HepG2 (cell line): ENCODE results near the gene PDCD2. TPM values are rescaled to one million over a fixed set of nuclear protein-coding genes. Genes with fewer than 3 reads are reported as not detected.

Experiments
- ATAC-seq: fragments of 200-7000 bp; cut with Tn5 transposase; 3 replicates; pipeline ENCODE4 v1.9.1; 2020; ENCODE audit warnings: mild to moderate bottlenecking, moderate library complexity
- BruUV-seq: library from RNA; stranded (reverse); fragments of 400-500 nt; replicated peaks from 2 replicates; lab custom pipeline; 2021; lab: Mats Ljungman, UMichigan
- CTCF ChIA-PET: fragments of 300-600 bp; formaldehyde crosslinking; extraction: SDS; loops from one replicate; lab custom pipeline; 2021; ENCODE audit warnings: low total read pairs, inconsistent platforms, low intra/inter-chr PET ratio; lab: Yijun Ruan, JAX
- POLR2A ChIA-PET: fragments of 350-600 bp; sonication (Branson Sonifier 250); formaldehyde crosslinking; loops from one replicate; lab custom pipeline; 2020; ENCODE audit warnings: antibody characterized with exemption, inconsistent platforms; lab: Yijun Ruan, JAX
- DNase-seq: peaks from one replicate; pipeline ENCODE4 v3.0.0-alpha.2; 2015; ENCODE audit warnings: low spot score
- FAIRE-seq: peaks from 3 replicates; lab custom pipeline; 2011; peaks lifted over from hg19 to GRCh38; lab: Jason Lieb, UNC
- H2AFZ ChIP-seq: one replicate; pipeline ENCODE4 v1.6.1; 2011; ENCODE audit warnings: low read length, inconsistent platforms
- H3K27ac ChIP-seq: fragments of 300-600 bp; 3 replicates; pipeline ENCODE4 v1.8.0; 2011; ENCODE audit warnings: mixed run types, mild to moderate bottlenecking, mixed read lengths, low read length, inconsistent platforms; ENCODE audit not compliant: insufficient read depth; ENCODE audit errors: extremely low read length
- H3K27me3 ChIP-seq, 2 experiments: fragments of 200-600 bp in 1 of 2; 2 replicates in 1 of 2; 3 replicates in 1 of 2; pipeline versions ENCODE4 v1.6.0 to v1.8.0; 2011; ENCODE audit warnings: low read length in 2 of 2, mild to moderate bottlenecking in 2 of 2, moderate library complexity in 2 of 2, inconsistent platforms in 1 of 2; ENCODE audit not compliant: insufficient read depth in 2 of 2, control insufficient read depth in 1 of 2
- H3K36me3 ChIP-seq, 2 experiments: fragments of 200-600 bp in 1 of 2; replicated peaks in 1 of 2; 2 replicates in 1 of 2; 3 replicates in 1 of 2; pipeline versions ENCODE4 v1.5.1 to v1.8.0; 2011; ENCODE audit warnings: low read length in 2 of 2, inconsistent platforms in 1 of 2; ENCODE audit not compliant: insufficient read depth in 2 of 2, control insufficient read depth in 1 of 2
- H3K4me1 ChIP-seq: 2 replicates; pipeline ENCODE4 v1.5.1; 2012; ENCODE audit warnings: low read length, inconsistent platforms; ENCODE audit not compliant: insufficient read depth
- H3K4me2 ChIP-seq: 2 replicates; pipeline ENCODE4 v1.6.0; 2011; ENCODE audit warnings: low read depth, low read length, inconsistent platforms
- H3K4me3 ChIP-seq, 3 experiments: fragments of 200-600 bp in 1 of 3; sonication (generic), shearing (Covaris generic) in 1 of 3; replicated peaks in 1 of 3; 2 replicates each; pipeline ENCODE4 v1.5.1; 2011 to 2016; ENCODE audit warnings: low read length in 3 of 3, inconsistent platforms in 2 of 3, low read depth in 2 of 3, mild to moderate bottlenecking in 2 of 3, control low read depth in 1 of 3, mixed read lengths in 1 of 3; ENCODE audit not compliant: insufficient read depth in 1 of 3
- H3K79me2 ChIP-seq: one replicate; pipeline ENCODE4 v1.6.1; 2011; ENCODE audit warnings: low read length, inconsistent platforms; ENCODE audit not compliant: insufficient read depth
- H3K9ac ChIP-seq: 2 replicates; pipeline ENCODE4 v1.6.0; 2011; ENCODE audit warnings: mild to moderate bottlenecking, low read depth, low read length, inconsistent platforms; ENCODE audit not compliant: insufficient read depth
- H3K9me3 ChIP-seq: 2 replicates; pipeline ENCODE4 v1.5.1; 2012; ENCODE audit warnings: mild to moderate bottlenecking, low read length
- H4K20me1 ChIP-seq: 2 replicates; pipeline ENCODE4 v1.6.0; 2011; ENCODE audit warnings: inconsistent platforms, mild to moderate bottlenecking, low read length, moderate library complexity; ENCODE audit not compliant: insufficient read depth
- BCL6 ChIP-seq: IDR thresholded peaks from 2 replicates; pipeline ENCODE4 v1.6.1; 2016; ENCODE audit warnings: missing genetic modification reagents, missing compliant biosample characterization
- DMAP1 ChIP-seq: IDR thresholded peaks from 2 replicates; pipeline ENCODE4 v1.6.1; 2016
- MATR3 ChIP-seq: sonication (generic); formaldehyde crosslinking; IDR thresholded peaks from 2 replicates; pipeline ENCODE4 v1.4.0; 2020; ENCODE audit warnings: missing genetic modification reagents
- MEF2D ChIP-seq: sonication (generic); formaldehyde crosslinking; IDR thresholded peaks from 2 replicates; pipeline ENCODE4 v1.5.1; 2020; ENCODE audit warnings: mild to moderate bottlenecking, missing genetic modification reagents
- MIER3 ChIP-seq: IDR thresholded peaks from 2 replicates; pipeline ENCODE4 v1.6.1; 2016; ENCODE audit warnings: missing compliant biosample characterization, borderline replicate concordance
- PBX3 ChIP-seq: sonication (generic); formaldehyde crosslinking; IDR thresholded peaks from 2 replicates; pipeline ENCODE4 v1.8.1; 2023; ENCODE audit warnings: missing genetic modification reagents, inconsistent platforms, borderline replicate concordance
- THAP9 ChIP-seq: sonication (generic); formaldehyde crosslinking; IDR thresholded peaks from 2 replicates; pipeline ENCODE4; 2020; ENCODE audit warnings: missing genetic modification reagents, mild to moderate bottlenecking, borderline replicate concordance
- ZBTB38 ChIP-seq: sonication (generic); formaldehyde crosslinking; IDR thresholded peaks from 2 replicates; pipeline ENCODE4 v1.5.1; 2020; ENCODE audit warnings: mild to moderate bottlenecking, missing genetic modification reagents
- ZNF143 ChIP-seq: sonication (generic); formaldehyde crosslinking; IDR thresholded peaks from 2 replicates; pipeline ENCODE4 v1.4.0; 2020; ENCODE audit warnings: missing genetic modification reagents
- ZNF383 ChIP-seq: sonication (generic); formaldehyde crosslinking; IDR thresholded peaks from 2 replicates; pipeline ENCODE4 v1.4.0; 2020; ENCODE audit warnings: missing genetic modification reagents, mild to moderate bottlenecking, borderline replicate concordance
- ZNF619 ChIP-seq: sonication (generic); formaldehyde crosslinking; IDR thresholded peaks from 2 replicates; pipeline ENCODE4 v1.4.0; 2020; ENCODE audit warnings: mild to moderate bottlenecking, missing genetic modification reagents
- ZSCAN29 ChIP-seq: sonication (generic); formaldehyde crosslinking; conservative IDR thresholded peaks from 2 replicates; pipeline ENCODE4 v1.4.0; 2020; ENCODE audit warnings: mild to moderate bottlenecking, missing genetic modification reagents
- WGBS: methylation state at CpG from one replicate; pipeline ENCODE4 v1.1.6; 2017; ENCODE audit warnings: low lambda C conversion rate; 5-methylcytosine and 5-hydroxymethylcytosine counted together
- in situ Hi-C: cut with HindIII; loops from 2 replicates; pipeline ENCODE4 v1.10.0; 2017; ENCODE audit warnings: low pct_unique_long_range_greater_than_20kb; ENCODE audit not compliant: extremely low pct_ligation_motif_present
- intact Hi-C: fragments of 100-400 bp; cut with micrococcal nuclease; formaldehyde crosslinking; loops from one replicate; pipeline ENCODE4 v1.10.0; 2022; ENCODE audit not compliant: unreplicated experiment
- polyA plus RNA-seq, 8 experiments: library from polyadenylated mRNA; depleted of rRNA in 3 of 8; stranded (reverse) in 7 of 8; unstranded in 1 of 8; fragments of >200 nt; fragmentation: Illumina TruSeq in 4 of 8; extraction: Trizol in 4 of 8; gene quantifications; 2 replicates each; pipeline versions ENCODE4 v1.2.1 to v1.2.3, GENCODE V29; 2011 to 2016; ENCODE audit warnings: low read depth in 4 of 8, missing spikeins in 1 of 8, mixed read lengths in 1 of 8; ENCODE audit not compliant: insufficient read depth in 1 of 8
- total RNA-seq, 5 experiments: library from RNA; depleted of rRNA; stranded (reverse); fragments of >200 nt; fragmentation: Illumina TruSeq; extraction: Trizol; gene quantifications; 2 replicates each; pipeline ENCODE4 v1.2.3, GENCODE V29; 2016; ENCODE audit warnings: low read depth in 1 of 5

PDCD2 gene
- total and polyA plus RNA-seq, 2 of the 13 experiments (the other 11 are each of a cell fraction or from before 2014, with no cell fraction given): 83.6 to 133 TPM

- Histone ChIP-seq H3K4me1 (no peaks in the 10 kb centered on the region), H3K27me3 (no peaks in the 10 kb centered on the region), H3K79me2 (peaks cover 4% of the 10 kb centered on the region), H3K27ac (no peak overlapping the region), H3K9ac (no peak overlapping the region), H3K9me3 (no peaks in the 10 kb centered on the region), H3K36me3 (peaks cover 31 to 71% of the 10 kb centered on the region in 2 experiments), H2AFZ (no peak overlapping the region), H3K4me2 (no peak overlapping the region), H3K4me3 (no peak overlapping the region), H4K20me1 (no peaks in the 10 kb centered on the region)
- 94% methylated on average over 8 of the region's 8 CpGs for WGBS
- no peak for ATAC-seq
- DNase-seq: no peak
- FAIRE-seq: no peak
- CTCF ChIA-PET: no interaction called here
- POLR2A ChIA-PET: interaction anchor here (0.7 kb wide), 1 partner anchor 11 kb away, joined by 3 read pairs; the partner anchor contains the start of gene TBP
- in situ Hi-C loops (no loop called here), intact Hi-C loops (no loop called here)
- no peak for TF ChIP-seq ZNF383
- no peak for TF ChIP-seq PBX3 (CRISPR knock-in tag)
- TF ChIP-seq ZNF619 (CRISPR knock-in tag): no peak
- no peak for TF ChIP-seq ZSCAN29
- TF ChIP-seq MEF2D (CRISPR knock-in tag): no peak
- no peak for TF ChIP-seq ZBTB38 (CRISPR knock-in tag)
- no peak for TF ChIP-seq BCL6 (CRISPR knock-in tag)
- no peak for TF ChIP-seq THAP9 (CRISPR knock-in tag)
- no peak for TF ChIP-seq MIER3 (CRISPR knock-in tag)
- TF ChIP-seq DMAP1 (CRISPR knock-in tag): no peak
- TF ChIP-seq ZNF143 (CRISPR knock-in tag): no peak
- TF ChIP-seq MATR3 (CRISPR knock-in tag): no peak
- BruUV-seq: no TSS peak
These were observed 19.4 kb downstream of the PDCD2 start for GRCh38 chr6:170564936-170565530.
